Stomach (tissue), 4 donors: Measurements from ENCODE around the gene RASGRP4.
A peak's percentile ranks its signal among the peaks of the same experiment; 100 is the strongest.

Experiments
- EP300 ChIP-seq: sonication (generic); formaldehyde crosslinking; IDR thresholded peaks from one replicate; pipeline ENCODE4 v1.6.1; 2017; ENCODE audit warnings: antibody characterized with exemption
- POLR2A ChIP-seq, 4 donors: fragments of 450-650 bp; IDR thresholded peaks; one replicate each; pipeline ENCODE4 v1.6.1; 2016; ENCODE audit warnings: antibody characterized with exemption in 4 of 4, control low read depth in 2 of 4, mild to moderate bottlenecking in 1 of 4, moderate library complexity in 1 of 4
- POLR2AphosphoS5 ChIP-seq, 3 donors: sonication (generic); formaldehyde crosslinking; IDR thresholded peaks; one replicate each; pipeline ENCODE4 v1.6.1; 2016; ENCODE audit warnings: antibody characterized with exemption in 3 of 3
- TF ChIP-seq, protein P1 (sequence below), 7 experiments: fragments of 450-650 bp in 4 of 7; fragments of 200-600 bp in 3 of 7; sonication (generic) in 3 of 7; IDR thresholded peaks; one replicate each; pipeline ENCODE4 v1.5.1; 2016 to 2019; ENCODE audit warnings: antibody characterized with exemption in 7 of 7, control low read depth in 2 of 7, mild to moderate bottlenecking in 1 of 7

DNA sequence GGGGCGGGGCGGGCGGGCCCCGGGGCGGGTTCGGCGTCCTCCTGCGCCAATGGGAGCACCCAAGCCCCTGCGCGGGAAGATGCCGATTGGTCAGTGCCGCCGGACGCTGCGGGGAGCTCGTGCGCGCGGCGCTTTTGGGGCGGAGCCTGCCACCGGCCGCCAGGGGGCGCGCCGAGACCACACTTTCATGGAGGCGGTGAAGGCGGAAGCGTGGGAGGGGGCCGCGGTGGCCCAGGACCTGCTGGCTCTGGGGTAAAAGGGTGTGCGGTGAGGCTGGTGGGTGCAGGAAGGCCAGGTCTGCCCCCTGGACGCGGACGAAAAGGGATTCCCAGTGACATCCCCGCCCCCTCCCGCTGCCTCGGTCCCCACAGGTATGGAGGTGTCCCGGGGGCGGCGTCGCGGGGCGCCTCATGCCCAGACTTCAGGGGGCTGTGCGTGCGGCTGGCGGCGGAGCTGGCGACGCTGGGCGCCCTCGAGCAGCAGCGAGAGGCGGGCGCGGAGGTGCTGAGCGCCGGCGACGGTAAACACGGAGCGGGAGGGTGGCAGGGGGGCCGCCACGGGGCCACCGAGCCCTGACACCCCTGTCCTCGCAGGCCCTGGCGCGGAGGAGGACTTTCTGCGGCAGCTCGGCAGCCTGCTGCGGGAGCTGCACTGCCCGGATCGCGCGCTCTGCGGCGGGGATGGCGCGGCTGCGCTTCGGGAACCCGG lies 22.9 kb downstream of the RASGRP4 start, which contains the start of gene FAM98C:
- TF ChIP-seq, protein P1, sequence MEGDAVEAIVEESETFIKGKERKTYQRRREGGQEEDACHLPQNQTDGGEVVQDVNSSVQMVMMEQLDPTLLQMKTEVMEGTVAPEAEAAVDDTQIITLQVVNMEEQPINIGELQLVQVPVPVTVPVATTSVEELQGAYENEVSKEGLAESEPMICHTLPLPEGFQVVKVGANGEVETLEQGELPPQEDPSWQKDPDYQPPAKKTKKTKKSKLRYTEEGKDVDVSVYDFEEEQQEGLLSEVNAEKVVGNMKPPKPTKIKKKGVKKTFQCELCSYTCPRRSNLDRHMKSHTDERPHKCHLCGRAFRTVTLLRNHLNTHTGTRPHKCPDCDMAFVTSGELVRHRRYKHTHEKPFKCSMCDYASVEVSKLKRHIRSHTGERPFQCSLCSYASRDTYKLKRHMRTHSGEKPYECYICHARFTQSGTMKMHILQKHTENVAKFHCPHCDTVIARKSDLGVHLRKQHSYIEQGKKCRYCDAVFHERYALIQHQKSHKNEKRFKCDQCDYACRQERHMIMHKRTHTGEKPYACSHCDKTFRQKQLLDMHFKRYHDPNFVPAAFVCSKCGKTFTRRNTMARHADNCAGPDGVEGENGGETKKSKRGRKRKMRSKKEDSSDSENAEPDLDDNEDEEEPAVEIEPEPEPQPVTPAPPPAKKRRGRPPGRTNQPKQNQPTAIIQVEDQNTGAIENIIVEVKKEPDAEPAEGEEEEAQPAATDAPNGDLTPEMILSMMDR (IDR thresholded peaks at IDR 0.05), result peak in 6 of 7 experiments; percentile 88 to 100 (median 98)
- TF ChIP-seq POLR2AphosphoS5 (IDR thresholded peaks at IDR 0.05), result peak in 2 of 3 donors; percentile 24 to 87
- no peak for TF ChIP-seq EP300
- TF ChIP-seq POLR2A (IDR thresholded peaks at IDR 0.05), result no peak
